WI38 (cell line): ENCODE results near the gene TLK2.
"Not testable (repeated sequence)": the region's sequence is repeated elsewhere in the genome, so short reads cannot be mapped to it uniquely, and the experiment has no call there.

Experiments used
- H3K4me3 ChIP-seq: 2 replicates; pipeline ENCODE4 v1.5.1; 2011; ENCODE audit warnings: low read depth, mild to moderate bottlenecking, control low read depth, low read length
- CTCF ChIP-seq: IDR thresholded peaks from 2 replicates; pipeline ENCODE4 v1.5.1; 2012; ENCODE audit warnings: low read depth, mild to moderate bottlenecking, control low read depth, low read length

Gene TLK2

GRCh38 chr17:62588109-62588508 is 109.5 kb downstream of the TLK2 start:
- no peak overlapping the region for H3K4me3 ChIP-seq
- TF ChIP-seq CTCF = no peak

GRCh38 chr17:62591333-62591732 is 112.7 kb downstream of the TLK2 start:
- TF ChIP-seq CTCF = no peak
- H3K4me3 ChIP-seq = no peak overlapping the region

- not testable (repeated sequence) for H3K4me3 ChIP-seq
Measured at GRCh38 chr17:62591822-62592221, 113.2 kb downstream of the TLK2 start.

GRCh38 chr17:62592341-62593099 is 113.9 kb downstream of the TLK2 start:
- H3K4me3 ChIP-seq = no peak overlapping the region
- TF ChIP-seq CTCF = 0 out of 2 replicates have a peak, but pooled peaks have one; percentile 9

- H3K4me3 ChIP-seq = no peak overlapping the region
- TF ChIP-seq CTCF = no peak
Measured at GRCh38 chr17:62595484-62595883, 116.9 kb downstream of the TLK2 start.

GRCh38 chr17:62596662-62597061 is 118.0 kb downstream of the TLK2 start:
- no peak for TF ChIP-seq CTCF
- H3K4me3 ChIP-seq = no peak overlapping the region

- H3K4me3 ChIP-seq = no peak overlapping the region
- TF ChIP-seq CTCF = no peak
Measured at GRCh38 chr17:62597150-62597549, 118.5 kb downstream of the TLK2 start.

GRCh38 chr17:62597920-62598319 is 119.3 kb downstream of the TLK2 start:
- no peak overlapping the region for H3K4me3 ChIP-seq
- TF ChIP-seq CTCF = no peak
